H1 (cell line): ENCODE measurements around the gene DDHD1. TPM values are rescaled to one million over a fixed set of nuclear protein-coding genes. Genes with fewer than 3 reads are reported as not detected.

ENCODE experiments used
- CTCF ChIA-PET: fragments of 300-600 bp; sonication (Branson Sonifier 250); formaldehyde crosslinking; loops from one replicate; lab custom pipeline; 2021; ENCODE audit not compliant: partially characterized antibody; lab: Charles Lee
- POLR2A ChIA-PET: fragments of 300-600 bp; sonication (Branson Sonifier 250); formaldehyde crosslinking; loops from one replicate; lab custom pipeline; 2021; ENCODE audit warnings: inconsistent platforms; ENCODE audit not compliant: partially characterized antibody; lab: Charles Lee
- DNase-seq, 2 experiments: peaks; one replicate each; pipeline versions ENCODE4 v3.0.0 to v3.0.0-alpha.2; 2010 to 2022; ENCODE audit warnings: low spot score in 2 of 2, low read depth in 1 of 2, mixed read lengths in 1 of 2
- FAIRE-seq: peaks from 2 replicates; lab custom pipeline; 2011; peaks lifted over from hg19 to GRCh38; lab: Jason Lieb, UNC
- H2AFZ ChIP-seq: 2 replicates; pipeline ENCODE4 v1.8.1; 2012; ENCODE audit warnings: low read length, inconsistent platforms
- H2AK5ac ChIP-seq: 2 replicates; pipeline ENCODE4 v1.6.1; 2013; ENCODE audit warnings: low read depth, low read length
- H2BK120ac ChIP-seq: replicated peaks from 2 replicates; pipeline ENCODE3; 2013; ENCODE audit warnings: low read depth, low read length, inconsistent platforms
- H2BK12ac ChIP-seq: 2 replicates; pipeline ENCODE4 v1.6.1; 2013; ENCODE audit warnings: low read depth, low read length
- H2BK15ac ChIP-seq: 2 replicates; pipeline ENCODE4 v1.6.1; 2013; ENCODE audit warnings: low read length
- H2BK20ac ChIP-seq: 2 replicates; pipeline ENCODE4 v1.6.1; 2013; ENCODE audit warnings: low read length
- H2BK5ac ChIP-seq: 2 replicates; pipeline ENCODE4 v1.6.1; 2013; ENCODE audit warnings: low read depth, low read length
- H3K14ac ChIP-seq: 2 replicates; pipeline ENCODE4 v1.6.1; 2013; ENCODE audit warnings: inconsistent platforms; ENCODE audit not compliant: insufficient read length
- H3K18ac ChIP-seq: 2 replicates; pipeline ENCODE4 v1.6.1; 2013; ENCODE audit warnings: low read length; ENCODE audit errors: extremely low read depth
- H3K23ac ChIP-seq: 2 replicates; pipeline ENCODE4 v1.6.1; 2013; ENCODE audit warnings: inconsistent platforms; ENCODE audit not compliant: insufficient read length
- H3K23me2 ChIP-seq: 2 replicates; pipeline ENCODE4 v1.6.1; 2013; ENCODE audit warnings: low read depth, low read length
- H3K27ac ChIP-seq: 2 replicates; pipeline ENCODE4 v1.6.1; 2011; ENCODE audit warnings: low read depth, low read length, inconsistent platforms
- H3K27me3 ChIP-seq, 4 experiments: replicated peaks in 1 of 4; 1 replicate in 1 of 4; 2 replicates in 3 of 4; pipeline versions ENCODE4 v1.6.1 to v1.8.1; 2011 to 2013; ENCODE audit warnings: low read length in 3 of 4, mild to moderate bottlenecking in 3 of 4, inconsistent platforms in 2 of 4, mixed read lengths in 2 of 4, moderate library complexity in 1 of 4; ENCODE audit not compliant: control insufficient read depth in 3 of 4, insufficient read depth in 3 of 4; ENCODE audit errors: extremely low read depth in 1 of 4
- H3K36me3 ChIP-seq, 4 experiments: 2 replicates each; pipeline versions ENCODE4 v1.6.1 to v1.8.1; 2011 to 2013; ENCODE audit warnings: mild to moderate bottlenecking in 4 of 4, low read length in 3 of 4, moderate library complexity in 2 of 4, control low read depth in 1 of 4, inconsistent platforms in 1 of 4; ENCODE audit not compliant: insufficient read depth in 4 of 4, control insufficient read depth in 2 of 4
- H3K4ac ChIP-seq: replicated peaks from 2 replicates; pipeline ENCODE3; 2013; ENCODE audit warnings: low read length, low read depth, mixed read lengths, inconsistent platforms; ENCODE audit not compliant: insufficient read length
- H3K4me1 ChIP-seq, 4 experiments: replicated peaks in 1 of 4; 1 replicate in 1 of 4; 2 replicates in 3 of 4; pipeline versions ENCODE4 v1.6.1 to v1.8.1; 2011 to 2013; ENCODE audit warnings: low read length in 3 of 4, inconsistent platforms in 2 of 4, mixed read lengths in 1 of 4; ENCODE audit not compliant: insufficient read depth in 4 of 4, control insufficient read depth in 3 of 4
- H3K4me2 ChIP-seq, 2 experiments: 2 replicates each; pipeline versions ENCODE4 v1.6.1 to v1.8.1; 2011 to 2013; ENCODE audit warnings: low read depth in 2 of 2, low read length in 2 of 2, control low read depth in 1 of 2, inconsistent platforms in 1 of 2, mild to moderate bottlenecking in 1 of 2; ENCODE audit not compliant: insufficient read depth in 1 of 2
- H3K4me3 ChIP-seq, 4 experiments: fragments of 200-600, 300-600 bp in 1 of 4; sonication (generic), shearing (Covaris generic), sonication (Bioruptor Twin) in 1 of 4; 2 replicates each; pipeline versions ENCODE4 v1.5.1 to v1.8.1; 2011 to 2016; ENCODE audit warnings: low read length in 4 of 4, low read depth in 3 of 4, control low read depth in 2 of 4, inconsistent platforms in 2 of 4, mild to moderate bottlenecking in 2 of 4, mixed read lengths in 1 of 4, moderate library complexity in 1 of 4; ENCODE audit not compliant: insufficient read depth in 2 of 4; ENCODE audit errors: extremely low read depth in 1 of 4
- H3K56ac ChIP-seq: replicated peaks from 2 replicates; pipeline ENCODE3; 2013; ENCODE audit warnings: low read depth, mild to moderate bottlenecking, mixed read lengths, low read length, inconsistent platforms; ENCODE audit not compliant: insufficient read length
- H3K79me1 ChIP-seq: 2 replicates; pipeline ENCODE4 v1.6.1; 2013; ENCODE audit warnings: low read depth, low read length, control low read depth
- H3K79me2 ChIP-seq, 2 experiments: 2 replicates each; pipeline versions ENCODE4 v1.6.1 to v1.8.1; 2012 to 2013; ENCODE audit warnings: low read length in 2 of 2, mild to moderate bottlenecking in 2 of 2, inconsistent platforms in 1 of 2; ENCODE audit not compliant: insufficient read depth in 2 of 2, control insufficient read depth in 1 of 2
- H3K9ac ChIP-seq, 4 experiments: replicated peaks in 1 of 4; 1 replicate in 1 of 4; 2 replicates in 3 of 4; pipeline versions ENCODE4 v1.6.1 to v1.8.1; 2011 to 2013; ENCODE audit warnings: low read depth in 3 of 4, low read length in 3 of 4, control low read depth in 2 of 4, mild to moderate bottlenecking in 2 of 4, moderate library complexity in 2 of 4, inconsistent platforms in 1 of 4; ENCODE audit errors: extremely low read depth in 1 of 4
- H3K9me3 ChIP-seq, 2 experiments: 2 replicates each; pipeline versions ENCODE4 v1.6.1 to v1.8.1; 2012 to 2013; ENCODE audit warnings: mild to moderate bottlenecking in 2 of 2, moderate library complexity in 2 of 2, control low read depth in 1 of 2, inconsistent platforms in 1 of 2, low read depth in 1 of 2, low read length in 1 of 2, mixed read lengths in 1 of 2; ENCODE audit not compliant: insufficient read depth in 2 of 2
- H4K20me1 ChIP-seq, 2 experiments: replicated peaks in 1 of 2; 2 replicates each; pipeline versions ENCODE3 to v1.8.1; 2011 to 2013; ENCODE audit warnings: inconsistent platforms in 2 of 2, low read length in 2 of 2, mild to moderate bottlenecking in 1 of 2; ENCODE audit not compliant: insufficient read depth in 2 of 2, control insufficient read depth in 1 of 2
- H4K5ac ChIP-seq: 2 replicates; pipeline ENCODE4 v1.6.1; 2013; ENCODE audit warnings: low read length, low read depth, mixed read lengths, inconsistent platforms; ENCODE audit not compliant: insufficient read length
- H4K8ac ChIP-seq: 2 replicates; pipeline ENCODE4 v1.8.0; 2013; ENCODE audit warnings: mild to moderate bottlenecking, moderate library complexity, low read length, inconsistent platforms; ENCODE audit not compliant: insufficient read depth; ENCODE audit errors: extremely low read depth
- H4K91ac ChIP-seq: replicated peaks from 2 replicates; pipeline ENCODE3; 2013; ENCODE audit warnings: low read length, mixed read lengths, inconsistent platforms; ENCODE audit not compliant: insufficient read length
- CBX8 ChIP-seq: fragments of 300-800, 300-1000 bp; sonication (generic); IDR thresholded peaks from 2 replicates; pipeline ENCODE4 v1.7.1; 2016; ENCODE audit warnings: low read depth, low read length, borderline replicate concordance
- E2F6 ChIP-seq: IDR thresholded peaks from 2 replicates; pipeline ENCODE4 v1.6.1; 2012; ENCODE audit warnings: inconsistent platforms
- HDAC6 ChIP-seq: IDR thresholded peaks from one replicate; pipeline ENCODE4 v1.7.1; 2012; ENCODE audit warnings: low read depth, mild to moderate bottlenecking, inconsistent platforms, low read length, moderate library complexity
- KDM1A ChIP-seq: fragments of 200-600, 300-600 bp; sonication (generic); IDR thresholded peaks from 2 replicates; pipeline ENCODE4 v1.7.1; 2016; ENCODE audit warnings: mild to moderate bottlenecking, low read length, borderline replicate concordance
- RNF2 ChIP-seq: fragments of 200-900, 300-1000 bp; sonication (generic); IDR thresholded peaks from 2 replicates; pipeline ENCODE4 v1.7.1; 2016; ENCODE audit warnings: borderline replicate concordance, low read depth, mild to moderate bottlenecking, antibody characterized with exemption, low read length; ENCODE audit not compliant: poor library complexity, severe bottlenecking; ENCODE audit errors: missing control alignments
- SIRT6 ChIP-seq: IDR thresholded peaks from one replicate; pipeline ENCODE4 v1.7.1; 2012; ENCODE audit warnings: low read length, inconsistent platforms
- YY1 ChIP-seq: IDR thresholded peaks from 2 replicates; pipeline ENCODE4 v1.6.1; 2011; ENCODE audit warnings: low read depth, mild to moderate bottlenecking, low read length
- WGBS, 2 experiments: shearing (Covaris generic) in 1 of 2; methylation state at CpG; one replicate each; pipeline versions ENCODE4 v1.1.6 to v1.1.7; 2013 to 2015; ENCODE audit warnings: low lambda C conversion rate in 2 of 2, mixed read lengths in 2 of 2, inconsistent platforms in 1 of 2, low coverage in 1 of 2, missing lambda C conversion rate in 1 of 2; ENCODE audit not compliant: insufficient replicate concordance in 2 of 2, insufficient coverage in 1 of 2, insufficient read length in 1 of 2; ENCODE audit errors: extremely low coverage in 1 of 2, missing lambda C conversion rate in 1 of 2; 5-methylcytosine and 5-hydroxymethylcytosine counted together
- polyA plus RNA-seq, 7 experiments: library from polyadenylated mRNA; depleted of rRNA in 3 of 7; stranded (reverse) in 5 of 7; unstranded in 2 of 7; fragments of >200 nt in 5 of 7; fragments of 200-250 nt in 2 of 7; gene quantifications; 1 replicate in 5 of 7; 2 replicates in 1 of 7; 4 replicates in 1 of 7; pipeline versions ENCODE4 v1.2.1 to v1.2.3, GENCODE V29; 2011 to 2013; ENCODE audit warnings: missing spikeins in 2 of 7, mixed read lengths in 2 of 7
- total RNA-seq: library from RNA; stranded (reverse); fragmentation: NEBNext Ultra II Directional; extraction: Animal tissue kit (Norgen Biotek cat#: 25700); gene quantifications from 2 replicates; pipeline ENCODE4 v1.2.1, GENCODE V29; 2021

The DDHD1 gene
- total and polyA plus RNA-seq, 2 of the 8 experiments (the other 6 are each of a cell fraction or from before 2014, with no cell fraction given) = 3.6 to 16.0 TPM

- FAIRE-seq (no peak), DNase-seq (no peak)
- Histone ChIP-seq H3K4me3 (no peak overlapping the region), H3K23me2 (peaks cover 2% of the 10 kb centered on the region; the same call in 1 of the 2 replicates), H2AK5ac (no peak overlapping the region), H3K79me1 (no peaks in the 10 kb centered on the region), H3K9me3 (no peaks in the 10 kb centered on the region), H2BK15ac (no peak overlapping the region), H3K56ac (no peak overlapping the region), H2BK5ac (no peak overlapping the region), H4K20me1 (peaks cover 0 to 2% of the 10 kb centered on the region in 2 experiments), H3K36me3 (no peaks in the 10 kb centered on the region), H3K4me2 (no peak overlapping the region), H3K27me3 (no peaks in the 10 kb centered on the region), H3K4ac (no peak overlapping the region), H2AFZ (peak overlapping the region; percentile 41; the same call in 1 of the 2 replicates), H2BK120ac (no peak overlapping the region), H2BK12ac (no peak overlapping the region), H3K23ac (no peak overlapping the region), H3K27ac (no peak overlapping the region), H2BK20ac (no peak overlapping the region), H4K5ac (no peak overlapping the region), H3K79me2 (no peaks in the 10 kb centered on the region), H3K14ac (no peak overlapping the region), H3K9ac (no peak overlapping the region), H3K4me1 (peaks cover 0 to 9% (median 3%) of the 10 kb centered on the region in 4 experiments; a peak in 2 of 7 replicates), H4K8ac (no peak overlapping the region), H3K18ac (no peak overlapping the region), H4K91ac (no peak overlapping the region)
- TF ChIP-seq SIRT6 (no peak), RNF2 (no peak), HDAC6 (no peak), CBX8 (no peak), YY1 (no peak), E2F6 (no peak), KDM1A (no peak)
- ChIA-PET CTCF (interaction anchor here (0.8 kb wide), 1 partner anchor 29 kb away, joined by 3 read pairs; no protein-coding TSS in a partner anchor), POLR2A (no interaction called here)
- 84% methylated on average over 5 of the region's 5 CpGs; no CpG with 5 or more reads in 1 of the 2 experiments for WGBS, 2 experiments
These were observed 34.9 kb upstream of the DDHD1 start for GRCh38 chr14:53187921-53188463.
